ENCODE data around the gene KLHL4.

Gene KLHL4

DNA sequence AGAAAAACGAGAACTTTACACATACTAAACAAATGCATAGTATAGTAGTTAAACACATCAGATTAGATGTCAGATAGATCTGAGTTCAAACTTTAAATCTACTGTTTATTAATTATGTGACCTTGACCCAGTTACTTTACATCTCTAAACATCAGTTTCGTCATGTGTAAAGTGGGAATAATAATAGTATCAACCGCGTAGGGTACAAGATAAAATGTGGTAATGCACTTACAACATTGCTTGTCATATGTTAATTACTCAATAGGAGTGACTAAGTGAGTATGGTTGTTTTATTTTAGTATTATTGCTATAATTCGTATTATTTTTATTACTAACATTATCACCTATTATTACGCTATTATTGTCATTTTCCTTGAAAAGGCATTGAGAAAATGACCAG is 144.2 kb downstream of the KLHL4 start:
- no peak overlapping the region for H3K27ac ChIP-seq (ENCODE audit: low read depth, low read length)
- TF ChIP-seq CTCF (IDR thresholded peaks at IDR 0.05; ENCODE audit: low read depth, low read length, poor library complexity, severe bottlenecking) (no peak), EZH2phosphoT487 (IDR thresholded peaks at IDR 0.05; ENCODE audit: borderline replicate concordance, low read length) (no peak)

GRCh38 chrX:87663421-87663820 is 145.8 kb downstream of the KLHL4 start:
- Histone ChIP-seq H3K36me3 (ENCODE audit: control insufficient read depth, low read length) (no peaks in the 10 kb centered on the region), H3K4me3 (ENCODE audit: low read length) (no peak overlapping the region), H4K20me1 (ENCODE audit: control insufficient read depth, insufficient read depth, low read depth, low read length) (no peaks in the 10 kb centered on the region), H3K27me3 (ENCODE audit: control insufficient read depth, low read length) (no peaks in the 10 kb centered on the region), H3K4me1 (ENCODE audit: control insufficient read depth, low read length) (no peaks in the 10 kb centered on the region), H3F3A (ENCODE audit: control insufficient read depth, insufficient read depth) (no peaks in the 10 kb centered on the region), H3K79me2 (ENCODE audit: control insufficient read depth, low read length) (no peaks in the 10 kb centered on the region), H3K9me2 (replicated peaks; ENCODE audit: control insufficient read depth, low read length) (no peaks in the 10 kb centered on the region), H3K9me3 (ENCODE audit: control insufficient read depth, insufficient read depth, low read length) (no peaks in the 10 kb centered on the region), H3K4me2 (ENCODE audit: low read length) (no peak overlapping the region), H3K27ac (ENCODE audit: low read depth, low read length) (no peak overlapping the region)
- TF ChIP-seq CTCF (IDR thresholded peaks at IDR 0.05; ENCODE audit: low read depth, low read length, poor library complexity, severe bottlenecking): no peak
- no peak for TF ChIP-seq EZH2phosphoT487 (IDR thresholded peaks at IDR 0.05; ENCODE audit: borderline replicate concordance, low read length)

More for the DNA sequence above, 144.2 kb downstream of the KLHL4 start:
- Histone ChIP-seq H3K9me2 (replicated peaks; ENCODE audit: control insufficient read depth, low read length) (no peaks in the 10 kb centered on the region), H3F3A (ENCODE audit: control insufficient read depth, insufficient read depth) (no peaks in the 10 kb centered on the region), H3K79me2 (ENCODE audit: control insufficient read depth, low read length) (no peaks in the 10 kb centered on the region), H3K9me3 (ENCODE audit: control insufficient read depth, insufficient read depth, low read length) (no peaks in the 10 kb centered on the region), H3K36me3 (ENCODE audit: control insufficient read depth, low read length) (no peaks in the 10 kb centered on the region), H3K4me2 (ENCODE audit: low read length) (no peak overlapping the region), H3K4me1 (ENCODE audit: control insufficient read depth, low read length) (no peaks in the 10 kb centered on the region), H3K4me3 (ENCODE audit: low read length) (no peak overlapping the region), H3K27me3 (ENCODE audit: control insufficient read depth, low read length) (no peaks in the 10 kb centered on the region), H4K20me1 (ENCODE audit: control insufficient read depth, insufficient read depth, low read depth, low read length) (no peaks in the 10 kb centered on the region)

- Histone ChIP-seq H3K27ac (ENCODE audit: low read depth, low read length) (no peak overlapping the region), H3K9me2 (replicated peaks; ENCODE audit: control insufficient read depth, low read length) (no peaks in the 10 kb centered on the region), H3K9me3 (ENCODE audit: control insufficient read depth, insufficient read depth, low read length) (no peaks in the 10 kb centered on the region), H3F3A (ENCODE audit: control insufficient read depth, insufficient read depth) (no peaks in the 10 kb centered on the region), H3K27me3 (ENCODE audit: control insufficient read depth, low read length) (no peaks in the 10 kb centered on the region), H3K4me1 (ENCODE audit: control insufficient read depth, low read length) (no peaks in the 10 kb centered on the region), H4K20me1 (ENCODE audit: control insufficient read depth, insufficient read depth, low read depth, low read length) (no peaks in the 10 kb centered on the region), H3K79me2 (ENCODE audit: control insufficient read depth, low read length) (no peaks in the 10 kb centered on the region), H3K36me3 (ENCODE audit: control insufficient read depth, low read length) (no peaks in the 10 kb centered on the region), H3K4me3 (ENCODE audit: low read length) (no peak overlapping the region), H3K4me2 (ENCODE audit: low read length) (no peak overlapping the region)
- TF ChIP-seq CTCF (IDR thresholded peaks at IDR 0.05; ENCODE audit: low read depth, low read length, poor library complexity, severe bottlenecking) (peak; percentile 24), EZH2phosphoT487 (IDR thresholded peaks at IDR 0.05; ENCODE audit: borderline replicate concordance, low read length) (no peak)
These were observed 146.8 kb downstream of the KLHL4 start for GRCh38 chrX:87664381-87664780.

DNA sequence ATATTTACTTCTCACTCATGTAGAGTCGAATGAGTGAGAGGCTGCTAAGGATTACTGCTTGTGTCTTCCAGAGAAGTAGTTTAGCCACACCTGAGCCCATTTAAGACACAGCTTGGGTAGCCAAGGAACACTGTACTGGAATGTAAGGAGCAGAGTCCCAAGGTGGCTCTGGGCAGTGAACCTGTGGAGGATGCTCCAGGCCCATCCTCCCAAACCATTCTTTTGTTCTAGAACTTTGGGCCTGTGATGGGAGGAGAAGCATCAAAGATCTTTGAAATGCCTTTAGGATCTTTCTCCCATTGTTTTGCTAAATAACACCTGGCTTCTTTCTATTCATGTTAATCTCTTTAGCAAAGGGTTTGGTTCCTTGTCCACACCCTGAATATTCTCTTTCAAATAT is 162.2 kb downstream of the KLHL4 start:
- H3F3A ChIP-seq (ENCODE audit: control insufficient read depth, insufficient read depth): no peaks in the 10 kb centered on the region
- H3K4me1 ChIP-seq (ENCODE audit: control insufficient read depth, low read length): no peaks in the 10 kb centered on the region
- TF ChIP-seq CTCF (IDR thresholded peaks at IDR 0.05; ENCODE audit: low read depth, low read length, poor library complexity, severe bottlenecking) (no peak), EZH2phosphoT487 (IDR thresholded peaks at IDR 0.05; ENCODE audit: borderline replicate concordance, low read length) (no peak)
- no peaks in the 10 kb centered on the region for H3K27me3 ChIP-seq (ENCODE audit: control insufficient read depth, low read length)
- no peaks in the 10 kb centered on the region for H3K36me3 ChIP-seq (ENCODE audit: control insufficient read depth, low read length)
- no peak overlapping the region for H3K27ac ChIP-seq (ENCODE audit: low read depth, low read length)
- no peak overlapping the region for H3K4me3 ChIP-seq (ENCODE audit: low read length)
- no peaks in the 10 kb centered on the region for H3K79me2 ChIP-seq (ENCODE audit: control insufficient read depth, low read length)
- no peaks in the 10 kb centered on the region for H3K9me2 ChIP-seq (replicated peaks; ENCODE audit: control insufficient read depth, low read length)
- no peaks in the 10 kb centered on the region for H4K20me1 ChIP-seq (ENCODE audit: control insufficient read depth, insufficient read depth, low read depth, low read length)
- H3K9me3 ChIP-seq (ENCODE audit: control insufficient read depth, insufficient read depth, low read length): no peaks in the 10 kb centered on the region
- H3K4me2 ChIP-seq (ENCODE audit: low read length): no peak overlapping the region

Measured in DOHH2 (cell line).